Suprapubic skin (tissue), 3 donors: ENCODE data around the gene AGO1.

Experiments used
- EP300 ChIP-seq: sonication (generic); formaldehyde crosslinking; IDR thresholded peaks from one replicate; pipeline ENCODE4 v1.6.1; 2017; ENCODE audit warnings: antibody characterized with exemption
- POLR2A ChIP-seq, 2 donors: fragments of 450-650 bp; IDR thresholded peaks; one replicate each; pipeline ENCODE4 v1.6.1; 2017; ENCODE audit warnings: antibody characterized with exemption in 2 of 2, mild to moderate bottlenecking in 2 of 2, moderate library complexity in 2 of 2
- TF ChIP-seq, protein P1 (sequence below), 2 donors: fragments of 200-600 bp in 1 of 2; fragments of 450-650 bp in 1 of 2; sonication (generic) in 1 of 2; IDR thresholded peaks; one replicate each; pipeline ENCODE4 v1.5.1; 2016 to 2019; ENCODE audit warnings: antibody characterized with exemption in 2 of 2, mild to moderate bottlenecking in 1 of 2, moderate library complexity in 1 of 2

DNA sequence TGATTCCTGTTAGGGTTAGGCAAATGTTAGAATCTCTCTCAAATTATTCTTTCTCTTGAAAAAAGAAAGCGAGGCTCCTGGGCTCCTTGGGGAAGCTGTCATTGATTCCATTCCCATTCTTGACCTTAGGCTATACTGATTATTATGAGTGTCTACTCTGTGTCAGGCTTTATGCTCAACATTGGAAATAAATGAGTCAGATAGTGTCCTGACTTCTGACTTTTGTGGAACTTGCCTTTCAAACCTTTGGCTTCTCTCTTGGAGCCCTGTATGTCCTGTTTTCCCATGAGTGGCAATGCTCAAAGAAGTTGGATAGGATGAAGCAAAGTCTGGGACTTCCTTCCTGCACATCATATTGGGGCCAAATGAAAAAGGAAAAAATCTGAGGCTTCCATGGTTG is 11.6 kb downstream of the AGO1 start:
- no peak for TF ChIP-seq POLR2A (IDR thresholded peaks at IDR 0.05)
- no peak for TF ChIP-seq EP300
- TF ChIP-seq, protein P1, sequence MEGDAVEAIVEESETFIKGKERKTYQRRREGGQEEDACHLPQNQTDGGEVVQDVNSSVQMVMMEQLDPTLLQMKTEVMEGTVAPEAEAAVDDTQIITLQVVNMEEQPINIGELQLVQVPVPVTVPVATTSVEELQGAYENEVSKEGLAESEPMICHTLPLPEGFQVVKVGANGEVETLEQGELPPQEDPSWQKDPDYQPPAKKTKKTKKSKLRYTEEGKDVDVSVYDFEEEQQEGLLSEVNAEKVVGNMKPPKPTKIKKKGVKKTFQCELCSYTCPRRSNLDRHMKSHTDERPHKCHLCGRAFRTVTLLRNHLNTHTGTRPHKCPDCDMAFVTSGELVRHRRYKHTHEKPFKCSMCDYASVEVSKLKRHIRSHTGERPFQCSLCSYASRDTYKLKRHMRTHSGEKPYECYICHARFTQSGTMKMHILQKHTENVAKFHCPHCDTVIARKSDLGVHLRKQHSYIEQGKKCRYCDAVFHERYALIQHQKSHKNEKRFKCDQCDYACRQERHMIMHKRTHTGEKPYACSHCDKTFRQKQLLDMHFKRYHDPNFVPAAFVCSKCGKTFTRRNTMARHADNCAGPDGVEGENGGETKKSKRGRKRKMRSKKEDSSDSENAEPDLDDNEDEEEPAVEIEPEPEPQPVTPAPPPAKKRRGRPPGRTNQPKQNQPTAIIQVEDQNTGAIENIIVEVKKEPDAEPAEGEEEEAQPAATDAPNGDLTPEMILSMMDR (IDR thresholded peaks at IDR 0.05) = no peak
